ENCODE results near the gene SLC6A3.

SLC6A3 gene

DNA sequence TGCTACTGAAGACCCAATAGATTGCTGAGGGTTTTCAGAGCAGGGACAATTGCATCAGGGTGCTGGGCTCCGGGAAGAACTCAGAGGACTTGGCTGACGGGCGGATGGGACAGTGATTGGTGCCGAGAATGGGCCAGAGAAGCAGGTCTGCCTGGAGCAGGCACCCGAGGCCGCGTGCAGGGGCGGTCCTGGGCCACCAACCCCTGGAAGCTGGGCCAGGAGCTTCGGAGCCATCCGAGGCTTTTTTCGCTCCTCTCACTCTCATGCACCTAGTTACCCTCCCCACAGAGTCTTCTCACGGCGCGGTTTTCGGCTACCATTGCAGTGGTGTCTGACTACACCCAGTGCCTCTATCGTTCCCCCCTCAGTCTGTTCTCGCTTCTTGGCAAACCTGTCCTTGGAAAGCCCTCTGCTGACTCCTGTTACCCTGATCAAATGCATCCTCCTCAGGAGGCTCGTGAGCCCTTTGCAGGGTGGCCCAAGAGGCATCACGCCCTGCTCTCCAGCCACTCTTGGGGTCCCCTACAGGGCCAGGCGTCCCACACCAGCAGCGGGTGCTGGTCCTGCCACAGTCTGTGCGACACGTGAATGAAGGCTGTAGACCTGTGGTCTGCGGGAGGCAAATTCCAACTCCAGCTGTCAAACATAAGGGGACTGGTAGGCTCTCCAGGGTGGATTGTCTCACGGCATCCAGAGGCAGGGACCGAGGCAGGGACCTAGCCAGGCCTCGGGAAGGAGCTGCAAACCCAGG lies 99.2 kb downstream of the SLC6A3 start:
- DNase-seq = no peak

- DNase-seq = peak; percentile 84 to 90
Measured at GRCh38 chr5:1344975-1345838, 100.0 kb downstream of the SLC6A3 start, which contains the start of gene CLPTM1L. Gene CLPTM1L, minus strand, starts transcription at chr5:1345099. Its CDS starts 258 bp downstream, at chr5:1344841.

- DNase-seq = peak; percentile 20 to 36
Measured at GRCh38 chr5:1343931-1344901, 101.0 kb downstream of the SLC6A3 start.

DNA sequence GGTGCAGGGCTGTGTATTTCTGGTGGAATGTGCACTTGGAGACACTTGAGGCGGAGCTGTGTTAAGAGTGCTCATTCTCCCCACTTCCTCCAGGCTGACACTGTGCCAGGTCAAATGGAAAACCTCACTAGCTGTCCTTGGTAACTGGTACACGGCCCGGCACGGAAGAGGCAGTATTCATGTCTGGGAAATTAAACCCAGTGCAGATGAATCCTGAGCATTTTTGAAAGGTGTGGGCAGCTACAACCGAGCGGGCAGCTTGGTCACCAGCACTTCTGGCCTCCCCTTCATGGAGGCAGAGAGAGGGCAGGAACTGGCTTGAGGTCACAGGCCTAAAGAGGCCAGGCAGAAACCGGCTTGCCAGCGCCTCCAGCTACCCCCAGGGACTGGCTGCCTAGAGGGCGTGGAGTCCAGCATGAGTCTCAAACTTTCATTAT lies 101.9 kb downstream of the SLC6A3 start:
- no peak for DNase-seq
